Measurements from ENCODE around the gene RFNG. TPM values are rescaled to one million over a fixed set of nuclear protein-coding genes. Genes with fewer than 3 reads are reported as not detected.

RFNG gene
- total and polyA plus RNA-seq, 2 of the 13 experiments (the other 11 are each of a cell fraction or from before 2014, with no cell fraction given): 61.4 to 64.0 TPM

DNA sequence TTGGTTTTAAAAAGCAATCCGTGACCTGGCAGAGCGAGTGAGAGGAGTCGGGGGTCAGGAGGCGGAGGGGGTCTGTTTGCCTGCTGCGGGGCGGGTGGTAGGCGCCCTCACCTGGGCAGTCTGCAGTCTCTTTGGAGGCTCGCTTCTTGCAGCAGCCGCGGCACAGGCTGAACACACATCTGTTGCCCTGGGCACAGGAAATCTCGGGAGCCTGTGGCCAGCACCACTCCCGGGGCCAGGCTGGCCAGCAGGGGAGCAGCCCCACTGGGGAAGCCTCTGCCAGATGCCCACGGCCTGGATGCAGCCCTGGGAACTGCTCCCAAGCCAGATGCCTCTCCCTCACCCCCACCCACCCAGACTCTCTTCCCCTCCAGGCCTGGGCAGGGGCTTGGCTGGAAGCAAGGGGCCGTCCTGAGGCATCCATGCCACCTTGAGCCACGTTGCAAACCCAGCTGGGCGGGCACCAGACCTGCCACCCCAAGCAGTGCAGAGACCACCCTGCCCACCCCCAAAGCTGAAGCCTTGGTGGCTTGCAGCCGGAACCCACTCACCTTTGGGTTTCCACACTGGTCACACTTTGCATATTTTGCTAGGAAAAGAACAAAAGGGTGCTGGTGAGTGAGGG, 6.7 kb upstream of the RFNG start:
- WGBS (ENCODE audit: low lambda C conversion rate): 99% methylated on average over 14 of the region's 17 CpGs
- Histone ChIP-seq H4K20me1 (ENCODE audit: insufficient read depth, low read length) (no peaks in the 10 kb centered on the region), H2AFZ (ENCODE audit: low read length) (no peak overlapping the region), H3K9me3 (ENCODE audit: low read length) (no peaks in the 10 kb centered on the region), H3K27me3 (ENCODE audit: control insufficient read depth in 1 of 2, insufficient read depth in 2 of 2, low read length in 2 of 2) (no peaks in the 10 kb centered on the region), H3K36me3 (replicated peaks in 1 of 2; ENCODE audit: control insufficient read depth in 1 of 2, insufficient read depth in 2 of 2, low read length in 2 of 2) (peaks cover 48 to 75% of the 10 kb centered on the region in 2 experiments), H3K4me3 (replicated peaks in 1 of 3; ENCODE audit: insufficient read depth in 1 of 3, low read depth in 2 of 3, low read length in 3 of 3) (no peak overlapping the region), H3K4me2 (ENCODE audit: low read depth, low read length) (no peak overlapping the region), H3K4me1 (ENCODE audit: insufficient read depth, low read length) (peaks cover 42% of the 10 kb centered on the region), H3K27ac (ENCODE audit: extremely low read length, insufficient read depth, low read length) (peak overlapping the region; percentile 91), H3K79me2 (ENCODE audit: insufficient read depth, low read length) (peaks cover 4% of the 10 kb centered on the region), H3K9ac (ENCODE audit: insufficient read depth, low read depth, low read length) (peak overlapping the region; percentile 5; the same call in 1 of the 2 replicates)
- FAIRE-seq (no peak), DNase-seq (ENCODE audit: low spot score) (no peak), ATAC-seq (no peak)
- BruUV-seq (replicated peaks): no TSS peak
- 0 out of 2 replicates have a peak, but pooled peaks have one; percentile 41 for TF ChIP-seq BRD4 (CRISPR knock-in tag; IDR thresholded peaks at IDR 0.05)
- no peak for TF ChIP-seq ZNF775 (CRISPR knock-in tag; IDR thresholded peaks at IDR 0.05; ENCODE audit: borderline replicate concordance)
- TF ChIP-seq AGO2 (optimal IDR thresholded peaks at IDR 0.05; ENCODE audit: low read depth, low read length): peak; percentile 85
- TF ChIP-seq ZNF33B (CRISPR knock-in tag; IDR thresholded peaks at IDR 0.05): 0 out of 2 replicates have a peak, but pooled peaks have one; percentile 18
- TF ChIP-seq ZC3H13 (CRISPR knock-in tag; IDR thresholded peaks at IDR 0.05): peak; percentile 17; the same call in 1 of the 2 replicates
- no peak for TF ChIP-seq CEBPG (CRISPR knock-in tag; IDR thresholded peaks at IDR 0.05)
- TF ChIP-seq KDM2A (CRISPR knock-in tag; IDR thresholded peaks at IDR 0.05; ENCODE audit: borderline replicate concordance, low read depth): 0 out of 2 replicates have a peak, but pooled peaks have one; percentile 13
- TF ChIP-seq, protein P1, sequence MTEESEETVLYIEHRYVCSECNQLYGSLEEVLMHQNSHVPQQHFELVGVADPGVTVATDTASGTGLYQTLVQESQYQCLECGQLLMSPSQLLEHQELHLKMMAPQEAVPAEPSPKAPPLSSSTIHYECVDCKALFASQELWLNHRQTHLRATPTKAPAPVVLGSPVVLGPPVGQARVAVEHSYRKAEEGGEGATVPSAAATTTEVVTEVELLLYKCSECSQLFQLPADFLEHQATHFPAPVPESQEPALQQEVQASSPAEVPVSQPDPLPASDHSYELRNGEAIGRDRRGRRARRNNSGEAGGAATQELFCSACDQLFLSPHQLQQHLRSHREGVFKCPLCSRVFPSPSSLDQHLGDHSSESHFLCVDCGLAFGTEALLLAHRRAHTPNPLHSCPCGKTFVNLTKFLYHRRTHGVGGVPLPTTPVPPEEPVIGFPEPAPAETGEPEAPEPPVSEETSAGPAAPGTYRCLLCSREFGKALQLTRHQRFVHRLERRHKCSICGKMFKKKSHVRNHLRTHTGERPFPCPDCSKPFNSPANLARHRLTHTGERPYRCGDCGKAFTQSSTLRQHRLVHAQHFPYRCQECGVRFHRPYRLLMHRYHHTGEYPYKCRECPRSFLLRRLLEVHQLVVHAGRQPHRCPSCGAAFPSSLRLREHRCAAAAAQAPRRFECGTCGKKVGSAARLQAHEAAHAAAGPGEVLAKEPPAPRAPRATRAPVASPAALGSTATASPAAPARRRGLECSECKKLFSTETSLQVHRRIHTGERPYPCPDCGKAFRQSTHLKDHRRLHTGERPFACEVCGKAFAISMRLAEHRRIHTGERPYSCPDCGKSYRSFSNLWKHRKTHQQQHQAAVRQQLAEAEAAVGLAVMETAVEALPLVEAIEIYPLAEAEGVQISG (CRISPR knock-in tag; IDR thresholded peaks at IDR 0.05): peak; percentile 16; the same call in 1 of the 2 replicates
- 0 out of 2 replicates have a peak, but pooled peaks have one; percentile 36 for TF ChIP-seq ZNF552 (CRISPR knock-in tag; IDR thresholded peaks at IDR 0.05; ENCODE audit: borderline replicate concordance)
- no peak for TF ChIP-seq ZNF430 (CRISPR knock-in tag; IDR thresholded peaks at IDR 0.05)
- TF ChIP-seq, protein P2, sequence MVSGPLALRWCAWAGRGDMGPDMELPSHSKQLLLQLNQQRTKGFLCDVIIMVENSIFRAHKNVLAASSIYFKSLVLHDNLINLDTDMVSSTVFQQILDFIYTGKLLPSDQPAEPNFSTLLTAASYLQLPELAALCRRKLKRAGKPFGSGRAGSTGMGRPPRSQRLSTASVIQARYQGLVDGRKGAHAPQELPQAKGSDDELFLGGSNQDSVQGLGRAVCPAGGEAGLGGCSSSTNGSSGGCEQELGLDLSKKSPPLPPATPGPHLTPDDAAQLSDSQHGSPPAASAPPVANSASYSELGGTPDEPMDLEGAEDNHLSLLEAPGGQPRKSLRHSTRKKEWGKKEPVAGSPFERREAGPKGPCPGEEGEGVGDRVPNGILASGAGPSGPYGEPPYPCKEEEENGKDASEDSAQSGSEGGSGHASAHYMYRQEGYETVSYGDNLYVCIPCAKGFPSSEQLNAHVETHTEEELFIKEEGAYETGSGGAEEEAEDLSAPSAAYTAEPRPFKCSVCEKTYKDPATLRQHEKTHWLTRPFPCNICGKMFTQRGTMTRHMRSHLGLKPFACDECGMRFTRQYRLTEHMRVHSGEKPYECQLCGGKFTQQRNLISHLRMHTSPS (CRISPR knock-in tag; IDR thresholded peaks at IDR 0.05; ENCODE audit: low read depth): 0 out of 2 replicates have a peak, but pooled peaks have one; percentile 35
- TF ChIP-seq ZBTB42 (CRISPR knock-in tag; IDR thresholded peaks at IDR 0.05): 0 out of 2 replicates have a peak, but pooled peaks have one; percentile 38
- TF ChIP-seq RBFOX2 (IDR thresholded peaks at IDR 0.05; ENCODE audit: low read depth, low read length): peak; percentile 82
- peak; percentile 80 for TF ChIP-seq HNRNPL (IDR thresholded peaks at IDR 0.05; ENCODE audit: low read depth, low read length)
- intact Hi-C loops (cut with micrococcal nuclease; ENCODE audit: unreplicated experiment) (no loop called here), in situ Hi-C loops (cut with HindIII; ENCODE audit: extremely low pct_ligation_motif_present, low pct_unique_long_range_greater_than_20kb) (no loop called here)
- POLR2A ChIA-PET: interaction anchor here (1.0 to 1.7 kb wide), 3 partner anchors 21 to 44 kb away, joined by 4 to 6 read pairs (median 4); partner anchors contain the start of gene DCXR
- CTCF ChIA-PET (ENCODE audit: low intra/inter-chr PET ratio, low total read pairs): no interaction called here
